ENCODE results near the gene IREB2.

DNA sequence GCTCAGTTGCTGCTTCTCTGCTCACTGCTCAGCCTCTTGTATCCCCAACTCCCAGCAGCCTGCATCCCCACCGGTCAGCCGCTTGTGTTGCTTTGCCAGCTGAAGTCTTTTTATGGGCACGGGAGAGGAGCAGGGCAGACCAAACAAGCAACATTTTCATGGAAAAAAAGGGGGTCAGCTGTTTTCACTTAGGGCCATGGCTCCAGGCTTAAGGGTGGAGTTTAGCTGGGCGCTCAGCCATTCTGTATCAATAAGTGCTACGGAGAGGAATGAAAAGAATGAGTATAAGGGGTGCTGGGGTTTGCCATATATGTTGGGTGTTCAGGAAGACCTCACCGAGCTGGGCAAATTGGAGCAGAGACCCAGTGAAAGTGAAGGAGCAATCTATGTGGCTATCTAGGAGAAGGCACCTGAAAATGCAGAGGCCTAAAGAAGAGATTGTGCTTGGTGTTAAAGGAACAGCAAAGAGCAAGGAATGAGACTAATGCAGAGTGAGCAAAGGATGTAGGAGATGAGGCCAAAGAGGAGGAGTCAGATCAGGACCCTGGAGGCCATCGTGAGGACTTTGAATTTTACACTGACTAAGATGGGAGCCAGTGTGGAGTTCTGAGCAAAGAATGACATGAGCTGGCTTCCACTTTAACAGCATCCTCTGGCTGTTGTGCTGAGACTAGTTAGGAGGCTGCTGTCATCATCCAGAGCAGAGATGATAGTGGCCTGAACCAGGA lies 16.6 kb upstream of the IREB2 start:
- TF ChIP-seq, protein P1, sequence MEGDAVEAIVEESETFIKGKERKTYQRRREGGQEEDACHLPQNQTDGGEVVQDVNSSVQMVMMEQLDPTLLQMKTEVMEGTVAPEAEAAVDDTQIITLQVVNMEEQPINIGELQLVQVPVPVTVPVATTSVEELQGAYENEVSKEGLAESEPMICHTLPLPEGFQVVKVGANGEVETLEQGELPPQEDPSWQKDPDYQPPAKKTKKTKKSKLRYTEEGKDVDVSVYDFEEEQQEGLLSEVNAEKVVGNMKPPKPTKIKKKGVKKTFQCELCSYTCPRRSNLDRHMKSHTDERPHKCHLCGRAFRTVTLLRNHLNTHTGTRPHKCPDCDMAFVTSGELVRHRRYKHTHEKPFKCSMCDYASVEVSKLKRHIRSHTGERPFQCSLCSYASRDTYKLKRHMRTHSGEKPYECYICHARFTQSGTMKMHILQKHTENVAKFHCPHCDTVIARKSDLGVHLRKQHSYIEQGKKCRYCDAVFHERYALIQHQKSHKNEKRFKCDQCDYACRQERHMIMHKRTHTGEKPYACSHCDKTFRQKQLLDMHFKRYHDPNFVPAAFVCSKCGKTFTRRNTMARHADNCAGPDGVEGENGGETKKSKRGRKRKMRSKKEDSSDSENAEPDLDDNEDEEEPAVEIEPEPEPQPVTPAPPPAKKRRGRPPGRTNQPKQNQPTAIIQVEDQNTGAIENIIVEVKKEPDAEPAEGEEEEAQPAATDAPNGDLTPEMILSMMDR (IDR thresholded peaks at IDR 0.05; ENCODE audit: insufficient read depth, low read length, poor library complexity, severe bottlenecking): no peak
- no peak for TF ChIP-seq EZH2phosphoT487 (conservative IDR thresholded peaks at IDR 0.05; ENCODE audit: low read length)

All from SU-DHL-6 (cell line).